BE2C (cell line): ENCODE measurements around the gene SMG5.

Source experiments
- DNase-seq: peaks from one replicate; pipeline ENCODE4 v3.0.0-alpha.2; 2020
- H3K27me3 ChIP-seq: fragments of 250-450 bp; sonication (Bioruptor Pico); 2 replicates; pipeline ENCODE4 v1.5.1; 2020; ENCODE audit warnings: mild to moderate bottlenecking
- H3K36me3 ChIP-seq: fragments of 250-450 bp; sonication (Bioruptor Pico); 2 replicates; pipeline ENCODE4 v1.5.1; 2020; ENCODE audit warnings: mild to moderate bottlenecking
- H3K4me1 ChIP-seq: fragments of 250-450 bp; sonication (Bioruptor Pico); 2 replicates; pipeline ENCODE4 v1.5.1; 2020
- H3K4me3 ChIP-seq: 2 replicates; pipeline ENCODE4 v1.5.1; 2011; ENCODE audit warnings: low read depth, low read length
- H3K9me3 ChIP-seq: fragments of 250-450 bp; sonication (Bioruptor Pico); 2 replicates; pipeline ENCODE4 v1.5.1; 2020
- TF ChIP-seq, protein P1 (sequence below): IDR thresholded peaks from 2 replicates; pipeline ENCODE4 v1.5.1; 2012; ENCODE audit warnings: mild to moderate bottlenecking, low read depth, low read length

The SMG5 gene

DNA sequence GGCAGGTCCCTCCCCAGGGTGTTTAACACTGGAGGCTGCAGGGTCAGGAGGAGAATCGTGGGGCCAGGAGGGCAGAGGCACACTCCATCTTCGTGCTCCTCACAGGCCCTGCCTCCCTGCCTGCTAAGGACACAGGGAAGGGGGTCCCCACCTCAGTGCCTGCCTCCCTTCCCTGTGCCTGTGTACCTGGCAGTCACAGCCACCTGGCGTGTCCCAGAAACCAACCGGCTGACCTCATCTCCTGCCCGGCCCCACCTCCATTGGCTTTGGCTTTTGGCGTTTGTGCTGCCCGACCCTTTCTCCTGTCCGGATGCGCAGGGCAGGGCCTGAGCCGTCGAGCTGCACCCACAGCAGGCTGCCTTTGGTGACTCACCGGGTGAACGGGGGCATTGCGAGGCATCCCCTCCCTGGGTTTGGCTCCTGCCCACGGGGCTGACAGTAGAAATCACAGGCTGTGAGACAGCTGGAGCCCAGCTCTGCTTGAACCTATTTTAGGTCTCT is 41.3 kb downstream of the SMG5 start:
- Histone ChIP-seq H3K9me3 (no peaks in the 10 kb centered on the region), H3K4me3 (no peak overlapping the region), H3K27me3 (no peaks in the 10 kb centered on the region), H3K4me1 (peaks cover 6% of the 10 kb centered on the region), H3K36me3 (peaks cover 19% of the 10 kb centered on the region)
- TF ChIP-seq, protein P1, sequence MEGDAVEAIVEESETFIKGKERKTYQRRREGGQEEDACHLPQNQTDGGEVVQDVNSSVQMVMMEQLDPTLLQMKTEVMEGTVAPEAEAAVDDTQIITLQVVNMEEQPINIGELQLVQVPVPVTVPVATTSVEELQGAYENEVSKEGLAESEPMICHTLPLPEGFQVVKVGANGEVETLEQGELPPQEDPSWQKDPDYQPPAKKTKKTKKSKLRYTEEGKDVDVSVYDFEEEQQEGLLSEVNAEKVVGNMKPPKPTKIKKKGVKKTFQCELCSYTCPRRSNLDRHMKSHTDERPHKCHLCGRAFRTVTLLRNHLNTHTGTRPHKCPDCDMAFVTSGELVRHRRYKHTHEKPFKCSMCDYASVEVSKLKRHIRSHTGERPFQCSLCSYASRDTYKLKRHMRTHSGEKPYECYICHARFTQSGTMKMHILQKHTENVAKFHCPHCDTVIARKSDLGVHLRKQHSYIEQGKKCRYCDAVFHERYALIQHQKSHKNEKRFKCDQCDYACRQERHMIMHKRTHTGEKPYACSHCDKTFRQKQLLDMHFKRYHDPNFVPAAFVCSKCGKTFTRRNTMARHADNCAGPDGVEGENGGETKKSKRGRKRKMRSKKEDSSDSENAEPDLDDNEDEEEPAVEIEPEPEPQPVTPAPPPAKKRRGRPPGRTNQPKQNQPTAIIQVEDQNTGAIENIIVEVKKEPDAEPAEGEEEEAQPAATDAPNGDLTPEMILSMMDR: no peak
- peak; percentile 44 for DNase-seq

DNA sequence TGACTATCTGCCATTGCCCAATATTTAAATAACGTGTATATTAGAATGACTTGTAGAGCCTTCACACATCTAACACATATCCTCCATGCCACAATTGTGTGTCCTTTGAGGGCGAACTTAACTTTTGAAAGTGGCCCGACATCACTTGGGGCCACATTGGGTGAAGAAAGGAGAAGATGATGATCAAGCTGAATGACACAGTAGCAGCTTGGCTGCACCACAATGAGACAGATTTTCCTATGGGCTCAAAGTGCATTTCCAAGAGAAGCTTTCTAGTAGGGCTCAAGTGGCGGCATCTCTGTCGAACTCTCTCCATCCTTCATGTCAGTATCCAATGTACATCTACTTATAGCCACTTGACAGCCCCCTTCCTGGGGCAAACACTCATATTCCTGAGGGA is 44.4 kb downstream of the SMG5 start:
- Histone ChIP-seq H3K4me1 (peaks cover 4% of the 10 kb centered on the region; the same call in 1 of the 2 replicates), H3K4me3 (no peak overlapping the region), H3K9me3 (no peaks in the 10 kb centered on the region), H3K36me3 (peaks cover 31% of the 10 kb centered on the region), H3K27me3 (no peaks in the 10 kb centered on the region)
- TF ChIP-seq, protein P1: no peak
- DNase-seq: no peak

DNA sequence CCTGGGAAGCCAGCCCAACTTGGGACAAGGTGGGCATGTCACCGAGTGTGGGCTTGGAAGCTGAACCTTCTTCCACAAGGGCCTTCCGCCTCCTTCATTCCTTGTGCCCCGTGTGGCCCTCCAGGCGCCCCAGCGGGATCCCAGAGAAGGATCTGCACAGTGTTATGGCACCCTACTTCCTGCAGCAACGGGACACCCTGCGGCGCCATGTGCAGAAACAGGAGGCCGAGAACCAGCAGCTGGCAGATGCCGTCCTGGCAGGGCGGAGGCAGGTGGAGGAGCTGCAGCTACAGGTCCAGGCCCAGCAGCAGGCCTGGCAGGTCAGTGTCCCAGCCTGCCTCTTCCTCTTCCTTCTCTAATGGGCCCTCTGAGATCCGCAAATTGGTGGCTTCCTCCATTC is 46.5 kb downstream of the SMG5 start:
- TF ChIP-seq, protein P1: no peak
- no peak for DNase-seq
- no peaks in the 10 kb centered on the region for H3K9me3 ChIP-seq
- no peak overlapping the region for H3K4me3 ChIP-seq
- peaks cover 3% of the 10 kb centered on the region; the same call in 1 of the 2 replicates for H3K4me1 ChIP-seq
- peaks cover 31% of the 10 kb centered on the region for H3K36me3 ChIP-seq
- no peaks in the 10 kb centered on the region for H3K27me3 ChIP-seq

DNA sequence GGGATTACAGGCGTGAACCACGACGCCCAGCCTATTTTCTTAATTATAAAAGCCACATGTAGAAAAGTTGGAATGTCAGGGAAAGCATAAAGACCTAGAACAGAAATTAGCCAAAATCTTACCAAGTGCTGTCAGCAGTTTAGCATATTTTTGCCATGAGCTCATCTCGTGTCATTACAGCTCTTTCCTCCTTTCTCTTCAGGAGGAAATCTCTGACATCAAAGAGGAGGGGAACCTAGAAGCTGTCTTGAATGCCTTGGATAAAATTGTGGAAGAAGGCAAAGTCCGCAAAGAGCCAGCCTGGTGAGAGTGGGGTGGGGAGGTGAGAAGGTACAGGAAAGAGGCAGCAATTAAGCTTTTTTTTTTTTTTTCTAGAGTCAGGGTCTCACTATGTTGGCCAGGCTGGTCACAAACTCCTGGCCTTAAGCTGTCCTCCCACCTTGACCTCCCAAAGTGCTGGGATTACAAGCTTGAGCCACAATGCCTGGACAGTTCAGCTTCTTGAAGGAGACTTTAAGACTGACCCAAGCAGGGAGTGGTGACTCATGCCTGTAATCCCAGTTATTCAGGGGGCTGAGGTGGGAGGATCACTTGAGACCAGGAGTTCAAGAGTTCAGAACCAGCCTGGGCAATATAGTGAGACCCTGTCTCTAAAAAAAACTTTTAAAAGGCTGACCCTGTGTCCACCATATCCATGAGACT is 49.0 kb downstream of the SMG5 start:
- H3K4me1 ChIP-seq: peaks cover 6% of the 10 kb centered on the region; the same call in 1 of the 2 replicates
- H3K9me3 ChIP-seq: no peaks in the 10 kb centered on the region
- no peaks in the 10 kb centered on the region for H3K27me3 ChIP-seq
- H3K36me3 ChIP-seq: peaks cover 23% of the 10 kb centered on the region
- H3K4me3 ChIP-seq: no peak overlapping the region
- no peak for DNase-seq
- TF ChIP-seq, protein P1: no peak

DNA sequence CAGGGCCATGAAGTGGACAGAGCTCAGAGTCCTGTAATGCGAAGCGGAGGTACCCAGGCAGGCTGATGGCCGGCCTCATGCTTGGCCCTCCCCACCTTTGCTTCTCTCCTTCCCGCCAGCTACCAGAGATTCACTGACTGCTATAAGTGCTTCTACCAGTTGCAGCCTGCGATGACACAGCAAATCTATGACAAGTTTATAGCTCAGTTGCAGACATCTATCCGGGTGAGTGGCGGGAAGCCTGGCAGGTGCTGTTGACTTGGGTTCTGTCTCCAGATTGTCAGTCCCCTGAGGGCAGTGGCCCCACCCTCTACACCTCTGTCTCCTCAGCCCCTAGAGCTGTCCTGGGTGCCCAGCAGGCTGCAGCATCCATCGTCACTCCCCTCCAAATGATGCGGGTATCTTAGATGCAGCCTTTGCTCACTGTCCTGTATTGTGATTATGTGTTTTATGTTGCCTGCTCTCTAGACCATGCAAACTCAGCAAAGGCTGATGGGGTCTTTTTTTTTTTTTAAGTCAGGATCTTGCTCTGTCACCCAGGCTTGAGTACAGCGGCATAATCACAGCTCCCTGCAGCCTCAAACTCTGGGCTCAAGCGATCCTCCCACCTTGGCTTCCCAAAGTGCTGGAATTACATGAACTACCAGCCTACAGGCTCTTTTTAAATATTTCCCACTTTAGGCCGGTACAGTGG is 50.3 kb downstream of the SMG5 start:
- Histone ChIP-seq H3K36me3 (peaks cover 20% of the 10 kb centered on the region), H3K4me1 (peaks cover 6% of the 10 kb centered on the region; the same call in 1 of the 2 replicates), H3K27me3 (no peaks in the 10 kb centered on the region), H3K4me3 (no peak overlapping the region), H3K9me3 (no peaks in the 10 kb centered on the region)
- TF ChIP-seq, protein P1: no peak
- peak; percentile 55 for DNase-seq

DNA sequence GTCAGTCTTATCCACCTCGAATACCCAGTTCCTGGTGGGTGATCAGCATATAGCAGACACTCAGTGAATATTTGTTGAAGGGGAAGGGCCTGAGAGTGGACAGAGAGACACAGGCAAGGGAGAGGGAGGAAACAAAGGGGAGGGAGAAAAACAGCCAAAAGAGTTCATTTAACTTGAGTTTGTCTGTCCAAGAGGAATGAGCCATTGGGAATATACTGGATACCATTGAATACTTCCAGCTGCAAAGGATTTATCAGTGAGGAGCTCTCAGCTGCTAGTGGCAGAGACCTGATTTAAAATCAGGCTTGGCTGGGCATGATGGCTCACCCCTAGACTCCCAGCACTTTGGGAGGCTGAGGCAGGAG is 52.2 kb downstream of the SMG5 start:
- Histone ChIP-seq H3K4me3 (no peak overlapping the region), H3K4me1 (peaks cover 6% of the 10 kb centered on the region; the same call in 1 of the 2 replicates), H3K9me3 (no peaks in the 10 kb centered on the region), H3K27me3 (no peaks in the 10 kb centered on the region), H3K36me3 (peaks cover 4% of the 10 kb centered on the region; the same call in 1 of the 2 replicates)
- TF ChIP-seq, protein P1: no peak
- DNase-seq: no peak
